Activated CD4-positive, alpha-beta T cell treated with anti-CD3 and anti-CD28 coated beads, Interleukin-2, Interleukin-4, amounts not matched to agents 100 ng/mL and 50 ng/mL, durations not matched to agents 16 hours and 8 hours (primary cell): ENCODE data around the gene SEC24C.
"Not testable (repeated sequence)": the region's sequence is repeated elsewhere in the genome, so short reads cannot be mapped to it uniquely, and the experiment has no call there.

Source experiments
- DNase-seq: peaks from one replicate; pipeline ENCODE4 v3.0.0-alpha.2; 2020; ENCODE audit warnings: low spot score

The SEC24C gene

GRCh38 chr10:73743905-73744663 is at the start of gene SEC24C:
SEC24C (plus strand) TSS chr10:73744372; CDS start chr10:73746833, 2,461 bp downstream.
- DNase-seq: peak; percentile 96

GRCh38 chr10:73695302-73695701 is 48.9 kb upstream of the SEC24C start:
- DNase-seq: not testable (repeated sequence)

GRCh38 chr10:73697675-73698159 is 46.5 kb upstream of the SEC24C start, which contains the start of gene AGAP5:
AGAP5 (minus strand) TSS chr10:73698109; CDS start chr10:73697755, 354 bp downstream.
- DNase-seq: not testable (repeated sequence)

GRCh38 chr10:73698819-73699218 is 45.4 kb upstream of the SEC24C start:
- DNase-seq: not testable (repeated sequence)

- DNase-seq: not testable (repeated sequence)
Observed at GRCh38 chr10:73703924-73704323, 40.2 kb upstream of the SEC24C start.

GRCh38 chr10:73705506-73706072 is 38.6 kb upstream of the SEC24C start:
- not testable (repeated sequence) for DNase-seq

GRCh38 chr10:73706488-73706887 is 37.7 kb upstream of the SEC24C start:
- not testable (repeated sequence) for DNase-seq

GRCh38 chr10:73707628-73708027 is 36.5 kb upstream of the SEC24C start:
- DNase-seq: not testable (repeated sequence)

GRCh38 chr10:73708122-73708521 is 36.0 kb upstream of the SEC24C start:
- not testable (repeated sequence) for DNase-seq

GRCh38 chr10:73711683-73712082 is 32.5 kb upstream of the SEC24C start:
- not testable (repeated sequence) for DNase-seq

- not testable (repeated sequence) for DNase-seq
Observed at GRCh38 chr10:73713912-73714311, 30.3 kb upstream of the SEC24C start.

- not testable (repeated sequence) for DNase-seq
Observed at GRCh38 chr10:73714483-73714882, 29.7 kb upstream of the SEC24C start.

- not testable (repeated sequence) for DNase-seq
Observed at GRCh38 chr10:73715179-73716156, 28.7 kb upstream of the SEC24C start.

- DNase-seq: no peak
Observed at GRCh38 chr10:73716251-73716650, 27.9 kb upstream of the SEC24C start.

GRCh38 chr10:73717556-73717955 is 26.6 kb upstream of the SEC24C start:
- no peak for DNase-seq

- DNase-seq: not testable (repeated sequence)
Observed at GRCh38 chr10:73720561-73720960, 23.6 kb upstream of the SEC24C start.

- DNase-seq: no peak
Observed at GRCh38 chr10:73723516-73723915, 20.7 kb upstream of the SEC24C start.

GRCh38 chr10:73729781-73730152 is 14.4 kb upstream of the SEC24C start:
- DNase-seq: peak; percentile 64

GRCh38 chr10:73730153-73730906 is 13.8 kb upstream of the SEC24C start:
- DNase-seq: peak; percentile 95

- DNase-seq: no peak
Observed at GRCh38 chr10:73731588-73732375, 12.4 kb upstream of the SEC24C start.
